Measurements from ENCODE around the gene RMI1. TPM values are rescaled to one million over a fixed set of nuclear protein-coding genes. Genes with fewer than 3 reads are reported as not detected.
"Not testable (repeated sequence)": the region's sequence is repeated elsewhere in the genome, so short reads cannot be mapped to it uniquely, and the experiment has no call there.

Gene RMI1
- total RNA-seq, 1 donor from 2014 or later: 6.7 TPM

GRCh38 chr9:83934569-83935275, 45.9 kb upstream of the RMI1 start:
- Histone ChIP-seq H3K36me3 (ENCODE audit: control insufficient read depth, insufficient read depth, low read length) (no peaks in the 10 kb centered on the region), H3K27me3 (ENCODE audit: control insufficient read depth, insufficient read depth, low read length) (no peaks in the 10 kb centered on the region), H3K4me3 (ENCODE audit: low read depth, low read length) (no peak overlapping the region)
- DNase-seq (ENCODE audit: low read depth): no peak
- TF ChIP-seq CTCF (IDR thresholded peaks at IDR 0.05; ENCODE audit: insufficient read depth, low read length, poor library complexity, severe bottlenecking): no peak

- DNase-seq (ENCODE audit: low read depth): no peak
- H3K4me3 ChIP-seq (ENCODE audit: low read depth, low read length): no peak overlapping the region
- no peak for TF ChIP-seq CTCF (IDR thresholded peaks at IDR 0.05; ENCODE audit: insufficient read depth, low read length, poor library complexity, severe bottlenecking)
- no peaks in the 10 kb centered on the region for H3K36me3 ChIP-seq (ENCODE audit: control insufficient read depth, insufficient read depth, low read length)
- H3K27me3 ChIP-seq (ENCODE audit: control insufficient read depth, insufficient read depth, low read length): no peaks in the 10 kb centered on the region
These were observed 45.2 kb upstream of the RMI1 start for GRCh38 chr9:83935276-83935935.

- no peaks in the 10 kb centered on the region for H3K27me3 ChIP-seq (ENCODE audit: control insufficient read depth, insufficient read depth, low read length)
- H3K4me3 ChIP-seq (ENCODE audit: low read depth, low read length): no peak overlapping the region
- no peak for DNase-seq (ENCODE audit: low read depth)
- no peak for TF ChIP-seq CTCF (IDR thresholded peaks at IDR 0.05; ENCODE audit: insufficient read depth, low read length, poor library complexity, severe bottlenecking)
- H3K36me3 ChIP-seq (ENCODE audit: control insufficient read depth, insufficient read depth, low read length): no peaks in the 10 kb centered on the region
These were observed 44.1 kb upstream of the RMI1 start for GRCh38 chr9:83936523-83936922.

- Histone ChIP-seq H3K27me3 (ENCODE audit: control insufficient read depth, insufficient read depth, low read length) (no peaks in the 10 kb centered on the region), H3K4me3 (ENCODE audit: low read depth, low read length) (no peak overlapping the region), H3K36me3 (ENCODE audit: control insufficient read depth, insufficient read depth, low read length) (no peaks in the 10 kb centered on the region)
- peak; percentile 60 for TF ChIP-seq CTCF (IDR thresholded peaks at IDR 0.05; ENCODE audit: insufficient read depth, low read length, poor library complexity, severe bottlenecking)
- no peak for DNase-seq (ENCODE audit: low read depth)
These were observed 42.6 kb upstream of the RMI1 start for GRCh38 chr9:83937861-83938455.

GRCh38 chr9:83940590-83941303, 39.9 kb upstream of the RMI1 start:
- Histone ChIP-seq H3K4me3 (ENCODE audit: low read depth, low read length) (no peak overlapping the region), H3K36me3 (ENCODE audit: control insufficient read depth, insufficient read depth, low read length) (no peaks in the 10 kb centered on the region), H3K27me3 (ENCODE audit: control insufficient read depth, insufficient read depth, low read length) (no peaks in the 10 kb centered on the region)
- TF ChIP-seq CTCF (IDR thresholded peaks at IDR 0.05; ENCODE audit: insufficient read depth, low read length, poor library complexity, severe bottlenecking): no peak
- DNase-seq (ENCODE audit: low read depth): no peak

GRCh38 chr9:83948096-83948495, 32.5 kb upstream of the RMI1 start:
- not testable (repeated sequence) for H3K36me3 ChIP-seq (ENCODE audit: control insufficient read depth, insufficient read depth, low read length); H3K27me3 ChIP-seq (ENCODE audit: control insufficient read depth, insufficient read depth, low read length); H3K4me3 ChIP-seq (ENCODE audit: low read depth, low read length); DNase-seq (ENCODE audit: low read depth)
